ENCODE results near the gene RBP5.
A peak's percentile ranks its signal among the peaks of the same experiment; 100 is the strongest.

Gene RBP5

DNA sequence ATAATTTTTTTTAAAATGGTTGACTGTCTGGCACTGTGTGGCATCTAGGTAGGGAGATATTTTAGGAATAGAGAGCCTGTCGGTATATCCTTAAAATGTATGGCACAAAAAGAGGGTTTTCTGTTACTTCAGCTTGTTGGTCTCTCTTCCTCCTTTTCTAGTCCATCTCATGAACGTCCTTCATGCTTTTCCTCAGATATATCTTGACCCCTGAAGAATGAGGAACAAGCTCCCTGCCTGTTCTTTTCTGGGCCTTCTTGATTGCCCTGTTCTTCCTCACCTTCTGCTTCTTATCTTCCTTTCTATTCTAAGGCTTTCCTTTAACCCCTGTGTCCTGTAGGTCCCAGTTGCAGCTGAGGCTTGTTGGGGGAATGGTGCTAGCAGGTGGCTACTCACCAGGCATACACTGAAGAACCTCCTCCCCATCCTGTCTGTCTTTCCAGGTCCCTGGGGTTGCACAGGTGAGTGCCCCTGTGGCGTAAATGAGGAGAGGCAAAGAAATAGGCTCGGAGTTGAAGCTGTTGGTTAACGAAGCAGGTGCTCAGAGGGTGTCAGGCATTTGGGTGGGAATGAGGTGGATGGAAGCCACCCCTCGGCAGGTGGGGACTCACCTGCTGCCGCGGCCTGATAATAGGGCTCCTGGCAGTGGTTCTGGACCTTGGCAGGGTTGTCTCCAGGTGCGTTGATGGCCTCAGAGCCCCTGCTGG, 29.2 kb downstream of the RBP5 start:
- DNase-seq = peak; percentile 1

DNA sequence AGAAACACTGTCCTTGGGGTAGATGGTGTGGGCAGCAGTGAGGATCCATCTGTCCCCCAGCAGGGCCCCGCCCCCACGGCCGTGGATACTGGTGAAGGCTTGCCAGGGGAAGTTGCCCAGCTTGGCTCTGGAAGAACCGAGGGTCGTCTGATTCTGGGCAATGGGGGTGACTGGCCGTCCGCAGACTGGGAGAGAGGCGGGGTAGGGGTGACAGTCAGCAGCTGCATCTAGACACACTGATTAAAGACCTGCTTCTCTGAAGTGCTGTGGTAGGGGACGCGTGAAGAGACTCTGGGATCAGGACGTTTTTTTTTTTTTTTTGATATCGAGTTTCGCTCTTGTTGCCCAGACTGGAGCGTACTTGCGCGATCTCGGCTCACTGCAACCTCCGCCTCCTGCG, 31.7 kb downstream of the RBP5 start:
- peak; percentile 40 for DNase-seq

DNA sequence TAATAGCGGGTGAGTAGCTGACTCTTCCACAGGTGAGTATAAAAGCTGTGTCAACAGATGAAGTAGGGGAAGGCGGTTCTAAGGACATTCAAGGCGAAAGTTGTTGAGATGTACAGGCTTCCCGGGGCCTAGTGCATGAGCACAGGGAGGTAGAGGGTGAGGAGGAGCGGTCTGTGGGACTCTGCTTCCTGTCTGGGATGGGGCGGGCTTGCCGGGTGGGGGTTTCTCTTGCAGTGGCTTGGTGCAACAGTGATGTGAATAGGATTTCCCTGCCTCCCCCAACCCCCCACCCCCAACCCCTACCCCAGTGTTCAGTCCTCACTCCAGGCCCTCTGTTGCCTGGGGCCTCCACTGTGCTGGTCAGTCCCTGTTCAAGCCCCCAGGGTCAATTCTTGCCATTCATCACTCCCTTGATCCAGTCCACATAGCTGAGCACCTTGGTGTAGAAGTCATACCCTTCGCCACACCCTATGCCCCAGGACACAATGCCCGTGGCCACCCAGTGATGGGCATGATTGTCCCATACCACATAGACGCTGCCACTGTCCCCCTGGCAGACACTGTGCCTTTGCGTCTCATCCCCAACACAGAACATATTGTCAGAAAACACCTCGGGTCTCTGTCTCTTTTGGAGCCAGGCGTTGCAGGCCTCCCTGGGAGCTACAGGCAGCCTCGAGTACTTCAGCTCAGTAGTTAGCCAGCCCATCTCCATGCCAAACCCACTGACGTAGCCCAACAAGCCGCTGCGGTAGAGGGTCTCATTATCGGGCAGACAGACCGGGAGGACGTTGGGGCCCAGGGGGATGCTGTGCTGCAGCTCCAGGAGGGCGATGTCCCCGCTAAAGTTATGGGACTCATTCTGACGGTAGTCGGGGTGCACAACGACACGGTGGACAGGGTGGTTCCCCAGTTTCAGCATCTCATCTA, 32.4 kb downstream of the RBP5 start:
- no peak for DNase-seq

DNA sequence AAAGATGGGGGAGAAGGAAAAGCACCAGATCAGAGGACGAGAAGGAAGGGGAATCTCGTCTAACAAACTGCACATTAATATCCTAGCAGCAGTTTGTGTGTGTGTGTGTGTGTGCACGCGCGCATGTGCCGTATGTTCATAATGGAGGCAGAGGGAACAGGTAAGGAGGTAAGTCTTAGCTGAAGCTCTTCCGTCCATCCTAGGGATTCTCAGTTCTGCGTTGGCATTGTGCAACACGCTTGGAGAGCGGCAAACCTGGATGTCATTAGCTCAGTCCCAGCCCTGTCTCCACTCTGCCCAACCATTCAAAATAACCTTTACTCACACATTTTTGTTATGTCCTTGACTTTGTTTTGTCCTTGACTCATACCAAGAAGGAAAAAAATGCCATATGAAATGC, 34.8 kb downstream of the RBP5 start:
- no peak for DNase-seq

DNA sequence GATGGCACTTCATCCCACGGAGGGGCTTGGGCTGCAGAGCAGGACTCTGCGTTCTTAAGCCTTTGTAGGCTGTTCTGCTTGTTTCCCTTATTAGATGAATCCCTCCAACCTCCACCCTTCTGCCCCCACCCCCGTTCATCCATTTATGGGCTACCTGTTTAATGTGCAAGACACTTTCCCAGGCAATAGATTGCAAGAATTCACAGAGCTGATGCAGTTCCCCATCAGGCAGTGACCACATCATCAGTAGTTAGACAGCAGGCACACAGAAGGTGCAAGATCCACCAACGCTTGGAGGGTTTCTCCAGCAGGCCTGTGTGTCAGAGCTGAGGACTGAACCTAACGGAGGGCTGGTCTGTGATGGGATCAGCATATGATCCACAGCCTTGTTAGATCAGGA, 35.2 kb downstream of the RBP5 start:
- DNase-seq = no peak

DNA sequence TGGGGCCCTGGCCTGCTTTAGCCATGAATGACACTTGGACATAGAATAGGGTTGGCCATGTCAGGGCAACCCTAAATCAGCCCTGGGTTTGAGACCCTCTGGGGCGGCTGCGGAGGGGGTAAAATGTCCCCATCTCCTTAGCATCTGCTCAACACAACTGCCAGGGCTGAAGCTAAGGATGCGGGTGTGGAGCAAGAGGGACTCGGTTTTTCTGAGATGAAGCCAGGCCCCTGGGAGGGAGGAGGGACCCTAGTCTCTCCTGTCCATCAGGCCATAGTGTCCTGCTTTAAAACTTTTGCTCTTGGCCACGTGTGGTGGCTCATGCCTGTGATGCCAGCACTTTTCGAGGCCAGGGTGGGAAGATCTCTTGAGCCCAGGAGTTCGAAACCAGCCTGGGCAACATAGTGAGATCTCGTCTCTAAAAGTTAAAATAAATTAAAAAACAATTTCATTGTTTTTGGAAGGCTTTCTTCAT, 35.7 kb downstream of the RBP5 start:
- DNase-seq = no peak

DNA sequence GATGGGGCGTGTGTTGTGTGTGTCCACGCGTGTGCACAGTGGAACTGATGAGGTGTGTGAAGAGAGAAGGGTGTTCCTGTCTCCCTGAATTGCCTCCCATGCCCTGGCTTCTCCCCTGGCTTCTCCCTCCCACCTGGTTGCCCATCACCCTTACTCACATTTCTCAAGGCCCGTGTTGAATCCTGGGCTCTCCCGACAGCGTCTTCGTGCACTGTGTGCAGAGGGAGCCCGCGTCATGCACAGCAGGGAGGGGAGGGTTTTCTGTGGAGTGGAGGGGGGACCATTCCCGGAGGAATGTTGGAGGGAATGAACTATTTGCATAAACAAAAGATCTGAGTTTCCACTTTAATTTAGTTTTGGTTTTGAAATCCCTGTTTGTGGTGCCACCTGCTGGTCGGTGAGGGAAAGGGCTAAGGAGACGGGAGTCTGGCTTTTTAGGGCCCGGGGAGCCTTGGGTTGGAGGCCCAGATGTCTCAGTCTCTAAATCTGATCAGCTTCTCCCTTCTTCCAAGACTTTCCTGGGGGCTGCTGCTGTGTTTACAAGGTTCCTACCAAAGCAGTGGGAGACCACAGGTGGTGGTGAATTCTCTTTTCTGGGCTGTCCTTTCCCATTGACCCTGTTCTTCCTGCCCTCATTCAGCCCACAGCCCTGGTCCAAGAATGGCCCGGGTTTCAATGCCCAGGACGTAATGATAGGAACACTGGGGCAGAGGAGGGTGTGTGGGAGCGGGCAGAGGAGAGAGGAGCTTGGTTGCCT, 36.3 kb downstream of the RBP5 start, which contains the start of gene C1R:
TSS of gene C1R (minus strand) at position 217 of the 757 bp plus-strand sequence. CDS start at position 160, 57 bp downstream.
- DNase-seq = peak; percentile 18

DNA sequence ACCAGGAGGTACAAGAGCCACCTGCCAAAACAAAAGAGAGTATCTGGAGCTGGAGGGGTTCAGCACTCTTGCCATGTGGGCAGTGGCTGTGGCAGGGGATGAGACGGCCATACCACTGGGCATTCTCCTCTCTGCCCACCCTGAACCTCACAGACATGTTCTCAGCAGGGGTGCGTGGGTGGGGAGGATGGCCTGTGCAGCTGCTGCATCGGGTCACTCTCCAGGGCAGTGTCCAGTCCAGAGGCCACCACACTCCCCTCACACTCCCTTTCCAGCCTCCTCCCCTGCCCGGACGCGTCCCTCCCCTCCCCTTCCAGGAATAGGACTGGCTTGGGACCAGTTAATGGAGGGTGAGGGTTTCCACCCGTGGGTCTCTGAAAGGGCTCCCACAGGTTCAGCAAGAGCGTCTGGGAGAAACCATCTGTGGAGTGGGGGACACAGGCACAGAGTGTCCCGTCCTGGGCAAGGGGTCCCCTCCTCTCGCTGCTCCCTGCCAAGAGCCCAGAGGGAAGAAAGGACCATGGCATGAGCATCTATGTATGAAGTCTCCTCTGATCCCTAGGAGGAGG, 36.9 kb downstream of the RBP5 start:
- no peak for DNase-seq

DNA sequence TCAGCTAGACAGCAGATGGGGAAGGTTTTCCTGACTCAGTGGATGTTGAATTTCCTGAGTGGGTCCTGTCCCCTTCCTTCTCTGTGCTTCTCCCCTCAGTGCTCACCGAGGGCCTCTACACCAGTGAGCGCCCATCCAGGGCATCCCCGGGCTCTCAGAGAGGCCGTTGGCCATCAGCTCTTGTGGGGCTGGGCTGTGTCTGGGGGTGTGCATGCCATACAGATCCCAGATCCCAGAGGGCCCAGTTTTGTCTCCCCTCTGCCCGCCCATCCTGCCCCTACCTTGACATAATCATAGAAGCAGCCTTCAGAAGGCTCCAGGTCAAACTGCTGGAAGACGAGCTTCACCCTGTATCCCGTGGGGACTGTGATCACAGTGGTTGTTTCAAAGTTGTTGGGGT, 37.5 kb downstream of the RBP5 start:
- no peak for DNase-seq

DNA sequence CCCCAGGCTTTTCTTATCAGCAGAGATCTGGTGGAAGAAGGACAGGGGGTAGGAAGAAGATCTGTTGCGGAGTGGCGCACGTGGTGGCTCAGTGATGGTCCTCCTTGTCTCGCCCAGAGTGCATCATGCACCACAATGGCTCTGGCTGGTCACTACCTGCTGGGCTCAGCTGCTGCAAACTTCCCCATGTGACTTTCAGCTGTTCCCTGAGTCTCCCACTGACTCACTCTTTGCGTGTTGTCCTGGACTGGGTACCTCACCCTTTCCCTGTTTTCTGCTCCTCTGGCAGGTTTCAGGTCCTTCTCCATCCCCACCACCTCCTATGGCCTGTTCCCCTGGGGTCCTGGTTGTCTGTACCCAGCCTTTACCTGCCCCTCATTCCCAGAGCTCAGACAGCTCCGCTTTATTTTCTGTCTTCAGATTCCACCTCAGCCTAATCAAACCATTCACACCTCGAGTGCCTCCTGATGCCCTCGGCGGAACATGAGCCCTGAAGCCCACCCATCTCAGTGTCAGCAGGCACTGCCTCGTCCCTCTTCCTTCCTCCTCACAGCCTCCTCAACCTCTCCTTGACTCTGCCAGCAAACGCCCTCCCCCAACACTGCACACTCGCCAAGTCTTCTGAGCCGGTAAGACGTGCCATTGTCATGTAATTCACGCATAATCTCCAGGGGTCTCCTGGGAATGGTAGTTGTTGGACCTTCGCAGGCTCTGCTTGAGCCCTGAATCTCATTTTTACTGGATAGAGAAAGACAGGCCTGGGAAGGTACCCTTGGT, 38.3 kb downstream of the RBP5 start:
- no peak for DNase-seq

DNA sequence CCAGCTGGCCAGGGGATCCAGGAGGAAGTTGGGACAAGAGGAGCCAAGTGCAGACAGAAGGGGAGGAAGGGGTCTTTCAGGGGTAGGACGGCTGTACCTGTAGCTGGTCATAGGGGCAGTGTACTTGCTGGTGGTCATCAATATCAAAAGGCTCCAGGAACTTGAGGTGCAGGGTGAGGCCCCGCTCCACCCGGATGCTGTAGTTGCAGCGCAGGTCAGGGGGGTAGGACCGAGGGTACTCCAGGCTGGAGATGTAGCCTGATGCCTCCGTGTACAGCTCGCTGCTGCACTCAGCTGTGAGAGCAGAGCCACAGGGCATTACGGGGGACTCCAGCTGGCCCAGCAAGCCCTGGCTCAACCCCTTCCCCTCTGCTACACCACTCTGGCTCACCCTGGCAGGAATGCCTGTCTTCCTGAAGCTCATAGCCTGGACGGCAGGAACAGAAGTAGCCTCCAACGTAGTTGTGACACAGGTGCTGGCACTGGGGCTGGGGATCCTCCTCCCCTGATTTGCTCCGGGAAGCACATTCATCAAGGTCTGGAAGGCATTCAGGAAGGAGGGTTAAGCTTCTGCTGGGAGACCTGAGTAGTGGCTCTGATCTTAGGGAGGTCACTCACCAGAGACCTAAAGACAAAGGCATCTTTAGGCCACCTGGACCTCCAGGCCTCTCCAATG, 39.4 kb downstream of the RBP5 start:
- DNase-seq = no peak

DNA sequence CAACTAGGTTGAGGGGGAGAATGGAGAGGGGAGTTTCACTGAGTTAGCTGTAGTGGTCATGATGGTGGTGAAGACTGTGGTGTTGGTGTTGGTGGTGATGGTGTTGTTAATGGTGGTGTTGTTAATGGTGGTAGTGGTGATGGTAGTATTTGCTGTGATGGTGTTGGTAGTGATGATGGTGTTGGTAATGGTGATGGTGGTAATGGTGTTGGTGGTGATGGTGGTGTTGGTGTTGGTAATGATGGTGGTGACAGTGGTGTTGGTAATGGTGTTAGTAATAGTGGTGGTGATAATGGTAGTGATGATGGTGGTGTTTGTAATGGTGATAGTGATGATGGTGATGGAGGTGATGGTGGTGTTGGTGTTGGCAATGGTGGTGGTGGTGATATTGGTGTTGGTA, 45.6 kb downstream of the RBP5 start:
- DNase-seq = no peak

DNA sequence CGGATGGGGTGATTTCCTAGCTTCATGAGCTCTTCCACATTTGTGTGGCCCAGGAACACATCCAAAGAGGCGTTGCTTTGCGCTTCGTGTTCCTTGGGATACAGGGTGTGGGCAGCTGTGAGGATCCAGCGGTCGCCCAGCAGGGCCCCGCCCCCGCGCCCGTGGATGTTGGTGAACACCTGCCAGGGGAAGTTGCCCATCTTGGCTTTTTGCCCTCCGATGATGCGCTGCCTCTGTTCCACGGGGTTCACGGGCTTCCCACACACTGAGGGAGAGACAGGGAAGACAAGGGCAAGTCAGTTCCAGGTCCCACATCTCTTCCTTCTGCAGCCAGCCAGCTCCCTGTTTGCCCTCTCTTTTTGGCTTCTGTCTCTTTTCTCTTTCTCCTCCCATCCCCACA, 47.7 kb downstream of the RBP5 start:
- no peak for DNase-seq

DNA sequence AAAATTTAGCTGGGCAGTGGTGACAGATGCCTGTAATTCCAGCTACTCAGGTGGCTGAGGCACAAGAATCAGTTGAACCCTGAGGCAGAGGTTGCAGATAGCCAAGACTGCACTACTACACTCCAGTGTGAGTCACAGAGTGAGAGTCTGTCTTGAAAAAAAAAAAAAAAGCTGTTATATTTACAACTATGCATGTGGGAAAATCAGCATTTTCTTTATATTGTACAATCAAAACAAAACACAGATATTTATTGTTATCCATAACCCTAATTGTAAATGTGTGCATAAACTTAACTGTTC, 48.9 kb downstream of the RBP5 start:
- no peak for DNase-seq

DNA sequence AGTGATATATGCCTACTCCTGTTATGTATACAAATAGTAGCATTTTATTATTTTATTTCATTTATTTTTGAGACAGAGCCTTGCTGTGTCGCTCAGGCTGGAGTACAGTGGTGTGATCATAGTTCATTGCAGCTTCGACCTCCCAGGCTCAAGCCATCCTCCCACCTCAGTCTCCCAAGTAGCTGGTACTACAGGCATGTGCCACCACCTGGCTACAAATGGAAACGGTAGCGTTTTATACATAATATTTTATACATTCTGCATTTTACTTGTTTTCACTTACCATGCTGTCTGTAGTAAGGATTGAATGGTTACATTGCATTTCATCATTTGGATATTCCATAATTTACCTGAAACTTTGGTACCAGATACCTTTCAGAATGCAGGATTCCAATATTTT, 50.5 kb downstream of the RBP5 start:
- DNase-seq = no peak

DNA sequence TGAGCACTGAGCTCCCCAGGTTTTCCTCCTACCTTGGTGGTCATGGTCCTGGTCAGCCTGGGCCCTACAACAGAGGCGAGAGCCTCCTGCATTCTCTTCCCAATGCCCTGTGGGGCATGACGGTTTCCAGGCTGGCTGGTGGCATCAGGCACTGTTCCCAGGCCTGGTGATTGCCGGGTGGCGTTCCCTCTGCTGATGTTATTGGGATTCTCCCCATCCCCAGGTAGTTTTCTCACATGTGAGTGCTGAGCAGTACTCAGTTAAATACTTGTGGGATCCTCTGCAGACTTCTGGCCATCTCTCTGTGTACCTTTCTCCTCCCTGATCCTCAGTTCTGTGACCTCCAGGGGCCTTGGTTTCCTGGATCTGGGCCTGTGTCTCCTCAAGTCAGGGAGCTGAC, 52.2 kb downstream of the RBP5 start:
- DNase-seq = no peak

DNA sequence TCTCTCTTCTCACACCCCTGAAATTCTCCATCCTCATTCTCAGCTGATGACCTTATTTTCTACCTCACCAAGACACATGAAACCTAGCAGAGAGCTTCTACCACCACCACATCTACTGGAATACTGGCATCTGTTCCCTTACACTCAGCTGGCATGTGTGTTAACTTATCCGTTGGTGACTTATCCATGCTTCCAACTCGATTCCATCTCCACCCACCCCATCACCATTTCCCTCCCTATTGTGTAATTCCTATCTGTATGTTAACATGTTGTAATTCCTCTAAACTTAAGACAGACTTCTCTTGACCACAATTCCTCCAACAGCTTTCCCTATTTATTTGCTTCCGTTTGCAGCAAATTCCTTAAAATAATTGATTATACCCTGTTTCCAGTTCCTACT, 52.8 kb downstream of the RBP5 start:
- DNase-seq = no peak

DNA sequence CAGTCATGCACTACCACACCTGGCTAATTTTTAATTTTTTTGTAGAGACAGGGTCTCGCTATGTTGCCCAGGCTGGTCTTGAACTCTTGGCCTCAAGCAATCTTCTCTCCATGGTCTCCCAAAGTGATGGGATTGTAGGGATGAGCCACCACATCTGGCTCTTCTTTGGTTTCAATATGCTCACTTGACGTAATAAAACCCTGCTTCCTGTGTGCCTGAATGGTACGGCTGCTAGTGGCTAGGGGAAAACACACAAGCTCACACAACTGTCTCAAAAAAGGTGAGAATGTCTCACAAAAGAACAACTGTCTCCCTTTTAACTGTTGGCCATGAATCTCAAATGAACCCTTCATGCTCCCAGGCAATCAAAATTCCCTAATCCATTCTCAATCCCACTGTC, 53.2 kb downstream of the RBP5 start:
- no peak for DNase-seq

DNA sequence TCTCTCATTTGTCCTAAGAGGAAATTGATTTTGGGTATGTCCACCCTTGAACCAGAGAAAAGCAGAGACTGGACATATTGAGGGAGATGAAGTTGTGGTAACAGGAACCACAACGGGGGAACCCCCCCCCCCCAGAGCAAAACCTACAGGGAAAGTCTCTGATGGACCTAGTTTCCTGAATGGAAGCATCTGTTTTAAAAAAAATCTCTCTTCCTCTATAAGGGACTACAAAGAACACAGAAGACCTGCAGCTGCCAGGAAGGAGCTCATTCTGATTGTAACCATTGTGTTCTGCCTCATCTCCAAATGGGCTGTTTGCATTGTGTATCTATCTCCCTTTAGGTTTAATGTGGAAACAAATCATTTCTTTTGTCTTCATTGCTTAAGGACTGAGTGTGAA, 54.7 kb downstream of the RBP5 start:
- DNase-seq = no peak

Measured in NCI-H1092 treated with DMSO at 0.1 percent for 48 hours (cell line).